ENCODE data around the gene APEH. TPM values are rescaled to one million over a fixed set of nuclear protein-coding genes. Genes with fewer than 3 reads are reported as not detected.
"Not testable (repeated sequence)": the region's sequence is repeated elsewhere in the genome, so short reads cannot be mapped to it uniquely, and the experiment has no call there.

Gene APEH
- total and polyA plus RNA-seq, 2 experiments from 2014 or later = 170 to 264 TPM

DNA sequence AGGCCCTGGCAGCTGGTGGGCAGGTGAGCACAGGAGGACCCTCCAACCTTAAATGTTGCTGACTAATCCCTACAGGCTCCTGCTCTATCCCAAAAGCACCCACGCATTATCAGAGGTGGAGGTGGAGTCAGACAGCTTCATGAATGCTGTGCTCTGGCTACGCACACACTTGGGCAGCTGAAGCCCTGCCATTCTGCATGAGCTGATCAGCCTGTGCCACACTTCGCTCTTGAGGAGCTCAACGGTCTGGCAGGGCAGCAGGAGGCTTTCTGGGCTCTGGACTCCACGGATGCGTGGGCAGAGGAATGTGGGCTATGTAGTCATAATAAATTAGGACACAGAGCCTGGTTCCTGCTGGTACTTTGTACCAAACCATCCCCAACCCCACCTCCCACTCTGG is 9.0 kb downstream of the APEH start:
- Histone ChIP-seq H3F3A (replicated peaks; ENCODE audit: low read depth) (no peaks in the 10 kb centered on the region), H3K27me3 (ENCODE audit: insufficient read depth) (no peaks in the 10 kb centered on the region), H3K79me2 (replicated peaks; ENCODE audit: insufficient read depth) (no peaks in the 10 kb centered on the region), H2AFZ (no peak overlapping the region), H3K36me3 (ENCODE audit: insufficient read depth) (peaks cover under 1% of the 10 kb centered on the region; the same call in 1 of the 2 replicates), H4K20me1 (replicated peaks; ENCODE audit: insufficient read depth) (no peaks in the 10 kb centered on the region; the same call in 1 of the 2 replicates), H3K27ac (ENCODE audit: low read depth) (no peak overlapping the region), H3K9me2 (ENCODE audit: insufficient read depth) (no peaks in the 10 kb centered on the region), H3K4me1 (ENCODE audit: insufficient read depth) (no peaks in the 10 kb centered on the region), H3K4me2 (no peak overlapping the region), H3K4me3 (no peak overlapping the region)
- no peaks in the 10 kb centered on the region for H3K9me3 Mint-ChIP-seq
- peaks cover 7% of the 10 kb centered on the region for H3K27me3 Mint-ChIP-seq (ENCODE audit: insufficient read depth, low read depth, poor library complexity)
- TF ChIP-seq POLR2AphosphoS5 (IDR thresholded peaks at IDR 0.05; ENCODE audit: low read depth) = no peak
- TF ChIP-seq, protein P1, sequence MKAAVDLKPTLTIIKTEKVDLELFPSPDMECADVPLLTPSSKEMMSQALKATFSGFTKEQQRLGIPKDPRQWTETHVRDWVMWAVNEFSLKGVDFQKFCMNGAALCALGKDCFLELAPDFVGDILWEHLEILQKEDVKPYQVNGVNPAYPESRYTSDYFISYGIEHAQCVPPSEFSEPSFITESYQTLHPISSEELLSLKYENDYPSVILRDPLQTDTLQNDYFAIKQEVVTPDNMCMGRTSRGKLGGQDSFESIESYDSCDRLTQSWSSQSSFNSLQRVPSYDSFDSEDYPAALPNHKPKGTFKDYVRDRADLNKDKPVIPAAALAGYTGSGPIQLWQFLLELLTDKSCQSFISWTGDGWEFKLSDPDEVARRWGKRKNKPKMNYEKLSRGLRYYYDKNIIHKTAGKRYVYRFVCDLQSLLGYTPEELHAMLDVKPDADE (IDR thresholded peaks at IDR 0.05) = no peak
- TF ChIP-seq ZNF114 (CRISPR knock-in tag; IDR thresholded peaks at IDR 0.05) = no peak
- no peak for TF ChIP-seq CREB1 (CRISPR knock-in tag; IDR thresholded peaks at IDR 0.05; ENCODE audit: low read depth)
- no peak for TF ChIP-seq EZH2 (IDR thresholded peaks at IDR 0.05; ENCODE audit: low read depth, unreplicated experiment)
- TF ChIP-seq, protein P2, sequence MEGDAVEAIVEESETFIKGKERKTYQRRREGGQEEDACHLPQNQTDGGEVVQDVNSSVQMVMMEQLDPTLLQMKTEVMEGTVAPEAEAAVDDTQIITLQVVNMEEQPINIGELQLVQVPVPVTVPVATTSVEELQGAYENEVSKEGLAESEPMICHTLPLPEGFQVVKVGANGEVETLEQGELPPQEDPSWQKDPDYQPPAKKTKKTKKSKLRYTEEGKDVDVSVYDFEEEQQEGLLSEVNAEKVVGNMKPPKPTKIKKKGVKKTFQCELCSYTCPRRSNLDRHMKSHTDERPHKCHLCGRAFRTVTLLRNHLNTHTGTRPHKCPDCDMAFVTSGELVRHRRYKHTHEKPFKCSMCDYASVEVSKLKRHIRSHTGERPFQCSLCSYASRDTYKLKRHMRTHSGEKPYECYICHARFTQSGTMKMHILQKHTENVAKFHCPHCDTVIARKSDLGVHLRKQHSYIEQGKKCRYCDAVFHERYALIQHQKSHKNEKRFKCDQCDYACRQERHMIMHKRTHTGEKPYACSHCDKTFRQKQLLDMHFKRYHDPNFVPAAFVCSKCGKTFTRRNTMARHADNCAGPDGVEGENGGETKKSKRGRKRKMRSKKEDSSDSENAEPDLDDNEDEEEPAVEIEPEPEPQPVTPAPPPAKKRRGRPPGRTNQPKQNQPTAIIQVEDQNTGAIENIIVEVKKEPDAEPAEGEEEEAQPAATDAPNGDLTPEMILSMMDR (conservative IDR thresholded peaks at IDR 0.05; ENCODE audit: low read depth in 2 of 2) = no peak
- no peak for TF ChIP-seq EZH2phosphoT487 (IDR thresholded peaks at IDR 0.05; ENCODE audit: unreplicated experiment)
- no peak for TF ChIP-seq NANOG (IDR thresholded peaks at IDR 0.05; ENCODE audit: borderline replicate concordance)
- TF ChIP-seq ZNF331 (CRISPR knock-in tag; IDR thresholded peaks at IDR 0.05; ENCODE audit: low read depth) = no peak
- H3K4me1 Mint-ChIP-seq = peaks cover 9% of the 10 kb centered on the region
- no peak overlapping the region for H3K4me3 Mint-ChIP-seq
- peaks cover 45% of the 10 kb centered on the region for H3K36me3 Mint-ChIP-seq (ENCODE audit: low read depth)
- DNase-seq (ENCODE audit: low spot score) (no peak), ATAC-seq (no peak)
- no peak overlapping the region for H3K27ac Mint-ChIP-seq

DNA sequence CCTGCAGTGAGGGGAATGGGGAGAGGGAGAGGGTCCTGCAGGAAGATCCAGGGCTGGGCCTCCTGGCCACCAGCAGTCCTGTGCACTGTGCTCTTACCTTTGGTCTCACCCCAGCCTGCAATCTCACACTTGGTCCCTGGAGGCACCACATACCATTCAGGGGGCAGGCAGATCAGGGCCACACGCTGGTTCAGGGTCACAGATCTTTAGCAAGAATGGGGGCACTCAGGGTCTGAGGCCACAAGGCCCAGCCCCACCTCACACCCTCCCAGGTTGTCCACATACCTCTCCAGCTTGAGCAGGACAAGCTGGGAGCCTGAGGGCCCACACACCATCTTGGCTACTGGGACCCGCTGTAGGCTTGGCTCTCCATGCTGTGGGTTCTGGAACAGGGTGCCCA is 10.3 kb downstream of the APEH start:
- not testable (repeated sequence) for H3K9me3 Mint-ChIP-seq; H3K4me2 ChIP-seq; H4K20me1 ChIP-seq (replicated peaks; ENCODE audit: insufficient read depth); H3K27ac Mint-ChIP-seq; H3F3A ChIP-seq (replicated peaks; ENCODE audit: low read depth); H3K4me3 ChIP-seq; H3K27me3 ChIP-seq (ENCODE audit: insufficient read depth); H3K9me2 ChIP-seq (ENCODE audit: insufficient read depth); H2AFZ ChIP-seq; H3K79me2 ChIP-seq (replicated peaks; ENCODE audit: insufficient read depth); H3K27ac ChIP-seq (ENCODE audit: low read depth); H3K4me1 Mint-ChIP-seq; ATAC-seq; H3K4me1 ChIP-seq (ENCODE audit: insufficient read depth); H3K36me3 ChIP-seq (ENCODE audit: insufficient read depth); H3K4me3 Mint-ChIP-seq; DNase-seq (ENCODE audit: low spot score)
- peaks cover 39% of the 10 kb centered on the region for H3K36me3 Mint-ChIP-seq (ENCODE audit: low read depth)
- peaks cover 13% of the 10 kb centered on the region for H3K27me3 Mint-ChIP-seq (ENCODE audit: insufficient read depth, low read depth, poor library complexity)

DNA sequence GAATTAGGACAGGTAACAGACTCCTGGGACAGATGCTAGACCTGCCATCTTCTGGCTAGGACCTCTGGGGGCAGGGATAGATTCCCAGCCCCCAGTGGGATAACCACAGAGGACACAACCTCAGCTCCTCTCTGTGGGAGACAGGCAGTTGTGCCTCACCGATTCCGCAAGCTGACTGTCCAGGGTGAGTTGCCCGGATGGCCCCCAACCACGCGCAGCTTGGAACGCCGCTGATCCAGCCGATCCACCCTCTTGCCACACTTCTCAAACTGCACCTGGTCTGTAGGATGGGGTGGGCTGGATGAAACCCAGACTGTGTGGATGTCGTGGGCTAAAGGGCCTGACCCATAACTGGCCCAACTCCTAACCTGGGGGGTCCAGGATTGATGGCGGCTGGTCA is 11.0 kb downstream of the APEH start:
- not testable (repeated sequence) for H3K79me2 ChIP-seq (replicated peaks; ENCODE audit: insufficient read depth); H3K9me3 Mint-ChIP-seq; H3K36me3 ChIP-seq (ENCODE audit: insufficient read depth); H3F3A ChIP-seq (replicated peaks; ENCODE audit: low read depth); H2AFZ ChIP-seq; H3K9me2 ChIP-seq (ENCODE audit: insufficient read depth); H3K4me1 ChIP-seq (ENCODE audit: insufficient read depth); H3K27ac ChIP-seq (ENCODE audit: low read depth); H3K27me3 ChIP-seq (ENCODE audit: insufficient read depth); H3K27ac Mint-ChIP-seq; H4K20me1 ChIP-seq (replicated peaks; ENCODE audit: insufficient read depth); ATAC-seq; DNase-seq (ENCODE audit: low spot score)
- H3K36me3 Mint-ChIP-seq (ENCODE audit: low read depth) = peaks cover 32% of the 10 kb centered on the region
- H3K27me3 Mint-ChIP-seq (ENCODE audit: insufficient read depth, low read depth, poor library complexity) = peaks cover 16% of the 10 kb centered on the region
- Histone ChIP-seq H3K4me2 (peak overlapping the region; percentile 95; the same call in 1 of the 2 replicates), H3K4me3 (peak overlapping the region; percentile 77; the same call in 1 of the 2 replicates)
- peaks cover 13% of the 10 kb centered on the region for H3K4me1 Mint-ChIP-seq
- H3K4me3 Mint-ChIP-seq = peak overlapping the region; percentile 83

DNA sequence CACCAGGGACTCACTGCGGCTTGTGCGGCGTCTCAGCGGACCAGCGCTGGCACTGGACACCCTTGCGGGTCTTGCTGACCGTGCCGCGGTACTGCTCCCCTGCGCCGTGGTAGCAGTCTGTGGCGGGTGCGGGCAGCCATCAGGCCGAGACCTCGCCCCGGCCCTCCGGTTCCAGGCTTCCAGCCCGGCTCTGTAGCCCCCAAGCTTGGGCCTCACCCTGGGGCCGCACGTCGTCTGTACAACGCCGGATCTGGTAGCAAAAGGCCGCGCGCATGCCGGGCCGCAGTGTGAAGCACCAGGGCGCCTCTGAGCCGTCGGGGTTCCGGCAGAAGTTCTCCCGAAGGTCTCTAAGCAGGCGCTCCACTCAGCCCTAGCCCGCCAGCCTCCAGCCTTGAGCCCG is 11.7 kb downstream of the APEH start:
- H3K9me2 ChIP-seq (ENCODE audit: insufficient read depth); H3K79me2 ChIP-seq (replicated peaks; ENCODE audit: insufficient read depth); H3K27ac Mint-ChIP-seq; H2AFZ ChIP-seq; H3K27ac ChIP-seq (ENCODE audit: low read depth); H3K36me3 ChIP-seq (ENCODE audit: insufficient read depth); H3K4me1 ChIP-seq (ENCODE audit: insufficient read depth); H3K9me3 Mint-ChIP-seq; H3F3A ChIP-seq (replicated peaks; ENCODE audit: low read depth); H3K27me3 ChIP-seq (ENCODE audit: insufficient read depth); H4K20me1 ChIP-seq (replicated peaks; ENCODE audit: insufficient read depth): not testable (repeated sequence)
- Mint-ChIP-seq H3K27me3 (ENCODE audit: insufficient read depth, low read depth, poor library complexity) (peaks cover 16% of the 10 kb centered on the region), H3K4me1 (peaks cover 18% of the 10 kb centered on the region), H3K36me3 (ENCODE audit: low read depth) (peaks cover 25% of the 10 kb centered on the region; the same call in 2 of the 3 replicates), H3K4me3 (peak overlapping the region; percentile 83; the same call in 2 of the 3 replicates)
- ATAC-seq (peak; percentile 6), DNase-seq (ENCODE audit: low spot score) (peak; percentile 32)
- H3K4me2 ChIP-seq = peak overlapping the region; percentile 95
- H3K4me3 ChIP-seq = peak overlapping the region; percentile 77

DNA sequence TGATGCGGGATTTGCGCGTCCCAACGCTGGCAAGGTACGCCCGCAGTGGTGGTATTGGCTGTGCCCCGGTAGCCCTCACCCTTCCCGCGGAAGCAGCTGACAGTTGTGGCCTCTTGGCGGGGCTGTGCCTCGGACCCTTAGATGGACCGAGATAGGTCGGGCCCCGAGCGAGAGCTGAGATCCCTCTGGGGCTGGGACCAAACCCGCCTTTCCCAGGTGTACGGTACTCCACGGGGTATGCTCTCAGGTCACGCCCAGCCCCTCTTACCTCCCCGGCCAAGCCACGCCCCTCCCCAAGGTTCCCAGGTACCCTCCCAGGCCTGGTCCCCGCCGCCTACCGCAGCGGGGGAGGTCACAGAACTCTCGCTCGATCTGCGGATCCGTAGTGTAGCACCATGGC is 12.2 kb downstream of the APEH start:
- not testable (repeated sequence) for H3K27ac Mint-ChIP-seq; H3K9me2 ChIP-seq (ENCODE audit: insufficient read depth); H2AFZ ChIP-seq; H3K4me1 ChIP-seq (ENCODE audit: insufficient read depth); H3K27me3 ChIP-seq (ENCODE audit: insufficient read depth); H3K36me3 ChIP-seq (ENCODE audit: insufficient read depth); H3F3A ChIP-seq (replicated peaks; ENCODE audit: low read depth); H4K20me1 ChIP-seq (replicated peaks; ENCODE audit: insufficient read depth); H3K9me3 Mint-ChIP-seq; H3K79me2 ChIP-seq (replicated peaks; ENCODE audit: insufficient read depth)
- Histone ChIP-seq H3K4me2 (peak overlapping the region; percentile 95), H3K4me3 (peak overlapping the region; percentile 77), H3K27ac (ENCODE audit: low read depth) (peak overlapping the region; percentile 88; the same call in 1 of the 2 replicates)
- ATAC-seq (peak; percentile 67), DNase-seq (ENCODE audit: low spot score) (peak; percentile 94)
- H3K4me1 Mint-ChIP-seq = peaks cover 18% of the 10 kb centered on the region
- peaks cover 16% of the 10 kb centered on the region for H3K27me3 Mint-ChIP-seq (ENCODE audit: insufficient read depth, low read depth, poor library complexity)
- peak overlapping the region; percentile 83 for H3K4me3 Mint-ChIP-seq
- peaks cover 25% of the 10 kb centered on the region; the same call in 2 of the 3 replicates for H3K36me3 Mint-ChIP-seq (ENCODE audit: low read depth)

Measured in GM23338 (cell line).